Measurements from ENCODE around the gene GPR27.

GPR27 gene, protein sequence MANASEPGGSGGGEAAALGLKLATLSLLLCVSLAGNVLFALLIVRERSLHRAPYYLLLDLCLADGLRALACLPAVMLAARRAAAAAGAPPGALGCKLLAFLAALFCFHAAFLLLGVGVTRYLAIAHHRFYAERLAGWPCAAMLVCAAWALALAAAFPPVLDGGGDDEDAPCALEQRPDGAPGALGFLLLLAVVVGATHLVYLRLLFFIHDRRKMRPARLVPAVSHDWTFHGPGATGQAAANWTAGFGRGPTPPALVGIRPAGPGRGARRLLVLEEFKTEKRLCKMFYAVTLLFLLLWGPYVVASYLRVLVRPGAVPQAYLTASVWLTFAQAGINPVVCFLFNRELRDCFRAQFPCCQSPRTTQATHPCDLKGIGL

DNA sequence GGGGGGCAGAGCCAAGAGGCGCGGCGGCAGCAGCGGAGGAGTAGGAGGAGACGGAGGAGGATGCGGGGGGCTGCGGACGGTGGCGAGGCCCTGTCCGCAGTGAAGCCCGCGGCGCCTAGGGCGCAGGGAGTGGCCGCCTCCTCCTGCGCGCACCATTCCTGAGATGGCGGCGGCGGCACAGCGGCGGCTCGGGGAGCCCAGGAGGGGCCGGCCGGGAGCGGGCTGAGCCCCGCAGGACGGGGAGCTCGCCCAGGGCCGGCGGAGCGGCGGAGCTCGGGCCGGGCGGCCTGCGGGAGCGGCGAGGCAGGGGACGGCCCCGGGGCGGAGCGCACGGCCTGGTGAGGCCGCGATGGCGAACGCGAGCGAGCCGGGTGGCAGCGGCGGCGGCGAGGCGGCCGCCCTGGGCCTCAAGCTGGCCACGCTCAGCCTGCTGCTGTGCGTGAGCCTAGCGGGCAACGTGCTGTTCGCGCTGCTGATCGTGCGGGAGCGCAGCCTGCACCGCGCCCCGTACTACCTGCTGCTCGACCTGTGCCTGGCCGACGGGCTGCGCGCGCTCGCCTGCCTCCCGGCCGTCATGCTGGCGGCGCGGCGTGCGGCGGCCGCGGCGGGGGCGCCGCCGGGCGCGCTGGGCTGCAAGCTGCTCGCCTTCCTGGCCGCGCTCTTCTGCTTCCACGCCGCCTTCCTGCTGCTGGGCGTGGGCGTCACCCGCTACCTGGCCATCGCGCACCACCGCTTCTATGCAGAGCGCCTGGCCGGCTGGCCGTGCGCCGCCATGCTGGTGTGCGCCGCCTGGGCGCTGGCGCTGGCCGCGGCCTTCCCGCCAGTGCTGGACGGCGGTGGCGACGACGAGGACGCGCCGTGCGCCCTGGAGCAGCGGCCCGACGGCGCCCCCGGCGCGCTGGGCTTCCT lies at the start of gene GPR27:
Gene GPR27, plus strand, starts transcription at position 155 of the 909 bp plus-strand sequence. Its CDS starts 195 bp downstream, at position 350.
- no peaks in the 10 kb centered on the region; the same call in 1 of the 2 replicates for H3K4me1 ChIP-seq (ENCODE audit: control insufficient read depth, insufficient read depth, low read length)
- peak within 1 kb of the TSS; percentile 56 for H3K4me3 ChIP-seq (ENCODE audit: low read depth, low read length)
- no peaks in the 10 kb centered on the region for H3K9me3 ChIP-seq (ENCODE audit: control insufficient read depth, insufficient read depth, low read depth, low read length)
- peak within 1 kb of the TSS; percentile 76 for H3K27ac ChIP-seq (ENCODE audit: extremely low read depth, low read depth, low read length)
- H3K36me3 ChIP-seq (ENCODE audit: control insufficient read depth in 2 of 2, insufficient read depth in 1 of 2, low read length in 2 of 2): no peaks in the 10 kb centered on the region
- no peak for TF ChIP-seq ZNF629 (tag by site-specific recombination; IDR thresholded peaks at IDR 0.05)
- peak; percentile 46 for TF ChIP-seq ZBTB26 (tag by site-specific recombination; optimal IDR thresholded peaks at IDR 0.05)
- TF ChIP-seq, protein P1, sequence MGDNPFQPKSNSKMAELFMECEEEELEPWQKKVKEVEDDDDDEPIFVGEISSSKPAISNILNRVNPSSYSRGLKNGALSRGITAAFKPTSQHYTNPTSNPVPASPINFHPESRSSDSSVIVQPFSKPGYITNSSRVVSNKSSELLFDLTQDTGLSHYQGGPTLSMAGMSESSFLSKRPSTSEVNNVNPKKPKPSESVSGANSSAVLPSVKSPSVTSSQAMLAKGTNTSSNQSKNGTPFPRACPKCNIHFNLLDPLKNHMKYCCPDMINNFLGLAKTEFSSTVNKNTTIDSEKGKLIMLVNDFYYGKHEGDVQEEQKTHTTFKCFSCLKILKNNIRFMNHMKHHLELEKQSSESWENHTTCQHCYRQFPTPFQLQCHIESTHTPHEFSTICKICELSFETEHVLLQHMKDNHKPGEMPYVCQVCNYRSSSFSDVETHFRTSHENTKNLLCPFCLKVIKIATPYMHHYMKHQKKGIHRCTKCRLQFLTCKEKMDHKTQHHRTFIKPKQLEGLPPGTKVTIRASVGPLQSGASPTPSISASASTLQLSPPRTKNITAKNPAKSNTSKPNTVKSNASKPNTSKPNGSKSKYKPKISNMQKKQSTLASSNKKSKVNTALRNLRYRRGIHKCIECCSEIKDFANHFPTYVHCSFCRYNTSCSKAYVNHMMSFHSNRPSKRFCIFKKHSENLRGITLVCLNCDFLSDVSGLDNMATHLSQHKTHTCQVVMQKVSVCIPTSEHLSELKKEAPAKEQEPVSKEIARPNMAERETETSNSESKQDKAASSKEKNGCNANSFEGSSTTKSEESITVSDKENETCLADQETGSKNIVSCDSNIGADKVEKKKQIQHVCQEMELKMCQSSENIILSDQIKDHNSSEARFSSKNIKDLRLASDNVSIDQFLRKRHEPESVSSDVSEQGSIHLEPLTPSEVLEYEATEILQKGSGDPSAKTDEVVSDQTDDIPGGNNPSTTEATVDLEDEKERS (tag by site-specific recombination; IDR thresholded peaks at IDR 0.05): no peak
- POLR2A ChIA-PET: interaction anchor here (1.0 kb wide), 1 partner anchor 9 kb away, joined by 4 read pairs; no protein-coding TSS in a partner anchor
- CTCF ChIA-PET: interaction anchor here (1.1 kb wide), 1 partner anchor 121 kb away, joined by 3 read pairs; no protein-coding TSS in a partner anchor

- H3K27ac ChIP-seq (ENCODE audit: extremely low read depth, low read depth, low read length): no peak overlapping the region
Measured at GRCh38 chr3:71704915-71705314, 48.7 kb upstream of the GPR27 start.

More at GRCh38 chr3:71704915-71705314, 48.7 kb upstream of the GPR27 start:
- no peak overlapping the region for H3K4me3 ChIP-seq (ENCODE audit: low read depth, low read length)
- ChIA-PET POLR2A (no interaction called here), CTCF (interaction anchor here (1.0 kb wide), 1 partner anchor 24 kb away, joined by 3 read pairs; no protein-coding TSS in a partner anchor)
- H3K36me3 ChIP-seq (ENCODE audit: control insufficient read depth in 2 of 2, insufficient read depth in 1 of 2, low read length in 2 of 2): peaks cover 0 to 11% of the 10 kb centered on the region in 2 experiments; a peak in 1 of 3 replicates
- H3K9me3 ChIP-seq (ENCODE audit: control insufficient read depth, insufficient read depth, low read depth, low read length): no peaks in the 10 kb centered on the region
- no peaks in the 10 kb centered on the region for H3K4me1 ChIP-seq (ENCODE audit: control insufficient read depth, insufficient read depth, low read length)
- TF ChIP-seq ZBTB8A (tag by site-specific recombination; IDR thresholded peaks at IDR 0.05) (no peak), ZFP41 (tag by site-specific recombination; IDR thresholded peaks at IDR 0.05; ENCODE audit: borderline replicate concordance) (no peak), ZNF341 (tag by site-specific recombination; IDR thresholded peaks at IDR 0.05; ENCODE audit: low read depth) (no peak), ZXDB (tag by site-specific recombination; IDR thresholded peaks at IDR 0.05) (no peak), ZNF548 (tag by site-specific recombination; IDR thresholded peaks at IDR 0.05) (no peak), ZNF10 (tag by site-specific recombination; IDR thresholded peaks at IDR 0.05) (no peak), KLF17 (tag by site-specific recombination; IDR thresholded peaks at IDR 0.05) (no peak), BCL11A (tag by site-specific recombination; IDR thresholded peaks at IDR 0.05; ENCODE audit: low read depth) (no peak), ZNF791 (tag by site-specific recombination; IDR thresholded peaks at IDR 0.05) (no peak), ZNF792 (tag by site-specific recombination; IDR thresholded peaks at IDR 0.05) (no peak), GFI1B (tag by site-specific recombination; IDR thresholded peaks at IDR 0.05) (no peak), ZNF155 (tag by site-specific recombination; IDR thresholded peaks at IDR 0.05) (no peak), BCL11B (tag by site-specific recombination; IDR thresholded peaks at IDR 0.05; ENCODE audit: low read depth) (no peak), KLF16 (tag by site-specific recombination; IDR thresholded peaks at IDR 0.05) (no peak), ZNF843 (tag by site-specific recombination; IDR thresholded peaks at IDR 0.05) (no peak), ZNF138 (tag by site-specific recombination; IDR thresholded peaks at IDR 0.05; ENCODE audit: borderline replicate concordance) (no peak)
- TF ChIP-seq, protein P2, sequence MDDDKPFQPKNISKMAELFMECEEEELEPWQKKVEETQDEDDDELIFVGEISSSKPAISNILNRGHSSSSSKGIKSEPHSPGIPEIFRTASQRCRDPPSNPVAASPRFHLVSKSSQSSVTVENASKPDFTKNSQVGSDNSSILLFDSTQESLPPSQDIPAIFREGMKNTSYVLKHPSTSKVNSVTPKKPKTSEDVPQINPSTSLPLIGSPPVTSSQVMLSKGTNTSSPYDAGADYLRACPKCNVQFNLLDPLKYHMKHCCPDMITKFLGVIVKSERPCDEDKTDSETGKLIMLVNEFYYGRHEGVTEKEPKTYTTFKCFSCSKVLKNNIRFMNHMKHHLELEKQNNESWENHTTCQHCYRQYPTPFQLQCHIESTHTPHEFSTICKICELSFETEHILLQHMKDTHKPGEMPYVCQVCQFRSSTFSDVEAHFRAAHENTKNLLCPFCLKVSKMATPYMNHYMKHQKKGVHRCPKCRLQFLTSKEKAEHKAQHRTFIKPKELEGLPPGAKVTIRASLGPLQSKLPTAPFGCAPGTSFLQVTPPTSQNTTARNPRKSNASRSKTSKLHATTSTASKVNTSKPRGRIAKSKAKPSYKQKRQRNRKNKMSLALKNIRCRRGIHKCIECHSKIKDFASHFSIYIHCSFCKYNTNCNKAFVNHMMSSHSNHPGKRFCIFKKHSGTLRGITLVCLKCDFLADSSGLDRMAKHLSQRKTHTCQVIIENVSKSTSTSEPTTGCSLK (tag by site-specific recombination; IDR thresholded peaks at IDR 0.05): no peak

Data from HEK293 (cell line).